ENCODE data around the gene LEP.

- TF ChIP-seq ZNF274 (IDR thresholded peaks at IDR 0.05; ENCODE audit: low read depth, low read length) (no peak), YY1 (IDR thresholded peaks at IDR 0.05; ENCODE audit: insufficient read depth, insufficient read length) (no peak)
Observed at GRCh38 chr7:128263420-128263819, 22.3 kb downstream of the LEP start.

Measured in NT2/D1 (cell line).